Transverse colon (tissue), 4 donors: ENCODE results near the gene ZNF777. TPM values are rescaled to one million over a fixed set of nuclear protein-coding genes. Genes with fewer than 3 reads are reported as not detected.

ENCODE experiments used
- DNase-seq: peaks from one replicate; pipeline ENCODE4 v3.0.0-alpha.2; 2019
- H3K27ac ChIP-seq, 4 donors: fragments of 200-600 bp; sonication (generic); 2 replicates each; pipeline ENCODE4 v1.5.1; 2016 to 2018; ENCODE audit warnings: inconsistent platforms in 4 of 4
- H3K27me3 ChIP-seq: fragments of 200-600 bp; sonication (generic); 2 replicates; pipeline ENCODE4 v1.5.1; 2017; ENCODE audit warnings: inconsistent platforms
- H3K36me3 ChIP-seq, 4 donors: fragments of 200-600 bp; sonication (generic); 2 replicates each; pipeline ENCODE4 v1.5.1; 2017 to 2019; ENCODE audit warnings: inconsistent platforms in 4 of 4
- H3K4me1 ChIP-seq, 4 donors: fragments of 200-600 bp; sonication (generic); 2 replicates each; pipeline ENCODE4 v1.5.1; 2017 to 2020; ENCODE audit warnings: inconsistent platforms in 4 of 4
- H3K4me3 ChIP-seq, 4 donors: fragments of 200-600 bp; sonication (generic); 1 replicate in 1 of 4; 2 replicates in 3 of 4; pipeline versions ENCODE4 v1.5.1 to v1.6.1; 2017 to 2019; ENCODE audit warnings: inconsistent platforms in 4 of 4
- H3K9me3 ChIP-seq, 2 donors: fragments of 200-600 bp; sonication (generic); 2 replicates each; pipeline ENCODE4 v1.5.1; 2017 to 2019; ENCODE audit warnings: inconsistent platforms in 2 of 2
- EP300 ChIP-seq: sonication (generic); formaldehyde crosslinking; IDR thresholded peaks from one replicate; pipeline ENCODE4 v1.6.1; 2017; ENCODE audit warnings: antibody characterized with exemption, low read depth
- POLR2A ChIP-seq: fragments of 450-650 bp; IDR thresholded peaks from one replicate; pipeline ENCODE4 v1.6.1; 2016; ENCODE audit warnings: antibody characterized with exemption, mild to moderate bottlenecking, moderate library complexity
- POLR2AphosphoS5 ChIP-seq, 3 donors: sonication (generic); formaldehyde crosslinking; IDR thresholded peaks; one replicate each; pipeline ENCODE4 v1.6.1; 2016; ENCODE audit warnings: antibody characterized with exemption in 3 of 3
- WGBS, 2 donors: methylation state at CpG; one replicate each; pipeline ENCODE4 v1.1.5; 2018; ENCODE audit warnings: low coverage in 1 of 2; 5-methylcytosine and 5-hydroxymethylcytosine counted together
- in situ Hi-C, 4 donors: fragments of 200-750 bp; cut with MboI; loops; one replicate each; pipeline versions ENCODE4 v1.15.0 to v1.15.1; 2017; ENCODE audit warnings: low sequenced_read_pairs in 3 of 4, low pct_ligation_motif_present in 1 of 4, low pct_unique_long_range_greater_than_20kb in 1 of 4
- intact Hi-C: fragments of 100-400 bp; cut with DNase I; formaldehyde crosslinking; loops from one replicate; pipeline ENCODE4 v1.15.1; 2023; ENCODE audit warnings: low total_unique reads
- total RNA-seq, 4 donors: library from RNA; depleted of rRNA; stranded (reverse); fragments of >200 nt; gene quantifications; one replicate each; pipeline ENCODE4 v1.1.0, GENCODE V29; 2016
- TF ChIP-seq, protein P1 (sequence below), 5 experiments: fragments of 200-600 bp in 3 of 5; fragments of 450-650 bp in 2 of 5; sonication (generic) in 3 of 5; IDR thresholded peaks; 1 replicate in 2 of 5; 2 replicates in 3 of 5; pipeline ENCODE4 v1.5.1; 2016 to 2017; ENCODE audit warnings: antibody characterized with exemption in 5 of 5, inconsistent platforms in 3 of 5, mild to moderate bottlenecking in 2 of 5, moderate library complexity in 1 of 5

ZNF777 gene
- total RNA-seq, 4 donors from 2014 or later, result 7.8 to 58.9 (median 14.2) TPM

- Histone ChIP-seq H3K27ac (no peak overlapping the region), H3K36me3 (peaks cover 0 to 46% (median 18%) of the 10 kb centered on the region in 4 donors), H3K4me1 (no peaks in the 10 kb centered on the region), H3K4me3 (no peak overlapping the region), H3K9me3 (no peaks in the 10 kb centered on the region), H3K27me3 (no peaks in the 10 kb centered on the region)
- no peak for TF ChIP-seq POLR2A
- TF ChIP-seq EP300, result no peak
- TF ChIP-seq, protein P1, sequence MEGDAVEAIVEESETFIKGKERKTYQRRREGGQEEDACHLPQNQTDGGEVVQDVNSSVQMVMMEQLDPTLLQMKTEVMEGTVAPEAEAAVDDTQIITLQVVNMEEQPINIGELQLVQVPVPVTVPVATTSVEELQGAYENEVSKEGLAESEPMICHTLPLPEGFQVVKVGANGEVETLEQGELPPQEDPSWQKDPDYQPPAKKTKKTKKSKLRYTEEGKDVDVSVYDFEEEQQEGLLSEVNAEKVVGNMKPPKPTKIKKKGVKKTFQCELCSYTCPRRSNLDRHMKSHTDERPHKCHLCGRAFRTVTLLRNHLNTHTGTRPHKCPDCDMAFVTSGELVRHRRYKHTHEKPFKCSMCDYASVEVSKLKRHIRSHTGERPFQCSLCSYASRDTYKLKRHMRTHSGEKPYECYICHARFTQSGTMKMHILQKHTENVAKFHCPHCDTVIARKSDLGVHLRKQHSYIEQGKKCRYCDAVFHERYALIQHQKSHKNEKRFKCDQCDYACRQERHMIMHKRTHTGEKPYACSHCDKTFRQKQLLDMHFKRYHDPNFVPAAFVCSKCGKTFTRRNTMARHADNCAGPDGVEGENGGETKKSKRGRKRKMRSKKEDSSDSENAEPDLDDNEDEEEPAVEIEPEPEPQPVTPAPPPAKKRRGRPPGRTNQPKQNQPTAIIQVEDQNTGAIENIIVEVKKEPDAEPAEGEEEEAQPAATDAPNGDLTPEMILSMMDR (IDR thresholded peaks at IDR 0.05), result no peak
- no peak for TF ChIP-seq POLR2AphosphoS5 (IDR thresholded peaks at IDR 0.05)
- in situ Hi-C loops (no loop called here), intact Hi-C loops (no loop called here)
- WGBS, 2 donors, result 78 to 93% methylated on average over 6 to 12 of the region's 12 CpGs
- DNase-seq, result no peak
Observed at GRCh38 chr7:149476791-149477190, 15.9 kb upstream of the ZNF777 start.

- no peaks in the 10 kb centered on the region for H3K9me3 ChIP-seq
- 80 to 95% methylated on average over 1 to 21 of the region's 21 CpGs for WGBS, 2 donors
- H3K27ac ChIP-seq, result no peak overlapping the region
- no peak for DNase-seq
- H3K4me1 ChIP-seq, result no peaks in the 10 kb centered on the region
- intact Hi-C loops, result no loop called here
- peaks cover 0 to 46% (median 14%) of the 10 kb centered on the region in 4 donors for H3K36me3 ChIP-seq
- TF ChIP-seq POLR2AphosphoS5 (IDR thresholded peaks at IDR 0.05), result no peak
- TF ChIP-seq EP300, result no peak
- no peak for TF ChIP-seq POLR2A
- TF ChIP-seq, protein P1 (IDR thresholded peaks at IDR 0.05), result no peak
- no peak overlapping the region for H3K4me3 ChIP-seq
- H3K27me3 ChIP-seq, result no peaks in the 10 kb centered on the region
- in situ Hi-C loops, result no loop called here
Observed at GRCh38 chr7:149475121-149476045, 14.5 kb upstream of the ZNF777 start.

- Histone ChIP-seq H3K4me1 (no peaks in the 10 kb centered on the region), H3K36me3 (peaks cover 0 to 46% (median 13%) of the 10 kb centered on the region in 4 donors), H3K9me3 (no peaks in the 10 kb centered on the region), H3K27me3 (no peaks in the 10 kb centered on the region), H3K4me3 (no peak overlapping the region), H3K27ac (no peak overlapping the region)
- TF ChIP-seq, protein P1 (IDR thresholded peaks at IDR 0.05), result no peak
- TF ChIP-seq EP300 (no peak), POLR2A (no peak), POLR2AphosphoS5 (IDR thresholded peaks at IDR 0.05) (no peak)
- WGBS, 2 donors, result 96 to 100% methylated on average over 3 to 66 of the region's 77 CpGs
- intact Hi-C loops, result no loop called here
- in situ Hi-C loops, result no loop called here
- DNase-seq, result no peak
Observed at GRCh38 chr7:149474309-149475120, 13.7 kb upstream of the ZNF777 start.

DNA sequence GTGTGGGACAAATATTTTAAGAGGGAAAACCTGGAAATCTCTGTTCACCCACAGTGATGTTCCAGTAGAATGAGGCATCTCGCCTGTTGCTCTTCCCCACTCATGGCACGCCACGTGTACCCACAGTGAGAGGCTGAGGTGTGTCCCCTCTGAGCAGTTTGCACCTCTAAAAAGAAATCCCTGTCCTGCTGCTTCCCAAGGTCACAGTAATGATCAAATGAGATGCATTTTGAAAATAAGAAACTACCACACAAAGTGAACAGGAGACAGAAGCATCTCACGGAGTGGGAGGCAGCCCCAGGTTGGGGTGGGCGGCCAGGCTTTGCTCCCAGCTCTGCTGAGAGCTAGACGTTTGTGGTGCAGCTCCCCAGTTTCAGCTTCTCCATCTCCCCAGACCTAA lies 12.4 kb upstream of the ZNF777 start:
- in situ Hi-C loops (no loop called here), intact Hi-C loops (no loop called here)
- DNase-seq, result no peak
- no peaks in the 10 kb centered on the region for H3K27me3 ChIP-seq
- no peak for TF ChIP-seq POLR2AphosphoS5 (IDR thresholded peaks at IDR 0.05)
- no peak for TF ChIP-seq EP300
- no peak for TF ChIP-seq POLR2A
- TF ChIP-seq, protein P1 (IDR thresholded peaks at IDR 0.05), result no peak
- WGBS, 2 donors, result 95% methylated on average over 6 of the region's 6 CpGs; no CpG with 5 or more reads in 1 of the 2 donors
- H3K4me1 ChIP-seq, result no peaks in the 10 kb centered on the region
- no peak overlapping the region for H3K27ac ChIP-seq
- peaks cover 0 to 46% (median 12%) of the 10 kb centered on the region in 4 donors for H3K36me3 ChIP-seq
- H3K9me3 ChIP-seq, result no peaks in the 10 kb centered on the region
- H3K4me3 ChIP-seq, result no peak overlapping the region
